GM23248 (cell line): ENCODE results near the gene RBBP5. TPM values are rescaled to one million over a fixed set of nuclear protein-coding genes. Genes with fewer than 3 reads are reported as not detected.

Experiments used
- DNase-seq: peaks from one replicate; pipeline ENCODE4 v3.0.0-alpha.2; 2015
- H2AFZ ChIP-seq: fragments of 200-600 bp; sonication (generic); 2 replicates; pipeline ENCODE4 v1.6.1; 2016; ENCODE audit warnings: antibody characterized with exemption
- H3F3A ChIP-seq: fragments of 200-600 bp; sonication (generic); 2 replicates; pipeline ENCODE4 v1.6.1; 2016; ENCODE audit warnings: mild to moderate bottlenecking, antibody characterized with exemption, mixed run types; ENCODE audit not compliant: insufficient read depth
- H3K27ac ChIP-seq: fragments of 200-600 bp; sonication (generic); 2 replicates; pipeline ENCODE4 v1.5.1; 2016; ENCODE audit warnings: mild to moderate bottlenecking
- H3K27me3 ChIP-seq: fragments of 200-600 bp; sonication (generic); replicated peaks from 2 replicates; pipeline ENCODE4 v1.6.1; 2016; ENCODE audit warnings: mild to moderate bottlenecking; ENCODE audit not compliant: insufficient read depth
- H3K36me3 ChIP-seq: fragments of 200-600 bp; sonication (generic); 2 replicates; pipeline ENCODE4 v1.6.1; 2016; ENCODE audit warnings: low read depth, mild to moderate bottlenecking
- H3K4me1 ChIP-seq: fragments of 200-600 bp; sonication (generic); 2 replicates; pipeline ENCODE4 v1.6.1; 2016; ENCODE audit warnings: mild to moderate bottlenecking; ENCODE audit not compliant: insufficient read depth
- H3K4me2 ChIP-seq: fragments of 200-600 bp; sonication (generic); one replicate; pipeline ENCODE4 v1.6.1; 2016; ENCODE audit warnings: mild to moderate bottlenecking; ENCODE audit not compliant: unreplicated experiment
- H3K4me3 ChIP-seq: fragments of 200-600 bp; sonication (generic); 2 replicates; pipeline ENCODE4 v1.5.1; 2016; ENCODE audit warnings: mild to moderate bottlenecking
- H3K79me2 ChIP-seq: fragments of 200-600 bp; sonication (generic); 2 replicates; pipeline ENCODE4 v1.6.1; 2016; ENCODE audit warnings: mild to moderate bottlenecking; ENCODE audit not compliant: insufficient read depth
- H3K9ac ChIP-seq: fragments of 200-600 bp; sonication (generic); 2 replicates; pipeline ENCODE4 v1.6.1; 2016; ENCODE audit warnings: mild to moderate bottlenecking
- H3K9me2 ChIP-seq: fragments of 200-600 bp; sonication (generic); 2 replicates; pipeline ENCODE4 v1.6.1; 2016; ENCODE audit warnings: mixed run types, mild to moderate bottlenecking, moderate library complexity; ENCODE audit not compliant: insufficient read depth
- H3K9me3 ChIP-seq: fragments of 200-600 bp; sonication (generic); one replicate; pipeline ENCODE4 v1.6.1; 2017; ENCODE audit warnings: low read depth
- H4K20me1 ChIP-seq: fragments of 200-600 bp; sonication (generic); 2 replicates; pipeline ENCODE4 v1.6.0; 2016; ENCODE audit not compliant: insufficient read depth
- EZH2 ChIP-seq: fragments of 200-600 bp; sonication (generic); IDR thresholded peaks from 2 replicates; pipeline ENCODE4 v1.6.1; 2018; ENCODE audit warnings: antibody characterized with exemption, mild to moderate bottlenecking; ENCODE audit not compliant: insufficient read depth, poor library complexity, severe bottlenecking
- EZH2phosphoT487 ChIP-seq: fragments of 200-600 bp; sonication (generic); IDR thresholded peaks from 2 replicates; pipeline ENCODE4 v1.6.1; 2018; ENCODE audit warnings: antibody characterized with exemption, moderate library complexity, mild to moderate bottlenecking, low read depth; ENCODE audit not compliant: insufficient read depth
- WGBS, 2 experiments: methylation state at CpG; one replicate each; pipeline ENCODE4 v1.1.6; 2015 to 2017; ENCODE audit warnings: low lambda C conversion rate in 2 of 2, low coverage in 1 of 2; ENCODE audit errors: missing lambda C conversion rate in 2 of 2; 5-methylcytosine and 5-hydroxymethylcytosine counted together
- in situ Hi-C: fragments of 300-500 bp; cut with MboI; formaldehyde crosslinking; loops from 2 replicates; pipeline ENCODE4 v1.15.0; 2020
- polyA plus RNA-seq: library from polyadenylated mRNA; unstranded; fragments of >200 nt; fragmentation: Nextera tagmentation; extraction: Ambion mirVana; gene quantifications from 2 replicates; pipeline ENCODE4 v1.2.1, GENCODE V29; 2016
- total RNA-seq: library from RNA; depleted of rRNA; stranded (reverse); fragments of >200 nt; shearing (Covaris generic); gene quantifications from 2 replicates; pipeline ENCODE4 v1.2.3, GENCODE V29; 2014

Gene RBBP5
- total and polyA plus RNA-seq, 2 experiments from 2014 or later = 13.6 to 14.3 TPM

- Histone ChIP-seq H2AFZ (no peak overlapping the region), H3K9ac (no peak overlapping the region)
- in situ Hi-C loops = no loop called here
Measured at GRCh38 chr1:205052690-205053089, 69.1 kb downstream of the RBBP5 start.

GRCh38 chr1:205049479-205049878 is 72.3 kb downstream of the RBBP5 start:
- H2AFZ ChIP-seq = no peak overlapping the region
- no peaks in the 10 kb centered on the region for H3K4me1 ChIP-seq
- no peaks in the 10 kb centered on the region for H3K79me2 ChIP-seq
- H3K9ac ChIP-seq = no peak overlapping the region
- H3K36me3 ChIP-seq = no peaks in the 10 kb centered on the region
- no peaks in the 10 kb centered on the region for H3F3A ChIP-seq
- H3K27ac ChIP-seq = no peak overlapping the region
- no peak for TF ChIP-seq EZH2phosphoT487
- TF ChIP-seq EZH2 = no peak
- no peaks in the 10 kb centered on the region for H3K9me3 ChIP-seq
- in situ Hi-C loops = no loop called here
- H3K4me2 ChIP-seq = no peak overlapping the region
- H3K9me2 ChIP-seq = no peaks in the 10 kb centered on the region
- 47 to 50% methylated on average over 6 of the region's 6 CpGs for WGBS, 2 experiments
- no peak for DNase-seq
- no peaks in the 10 kb centered on the region for H4K20me1 ChIP-seq
- H3K27me3 ChIP-seq = peaks cover 66% of the 10 kb centered on the region
- H3K4me3 ChIP-seq = no peak overlapping the region

More at GRCh38 chr1:205052690-205053089, 69.1 kb downstream of the RBBP5 start:
- Histone ChIP-seq H3K9me2 (no peaks in the 10 kb centered on the region), H3K79me2 (no peaks in the 10 kb centered on the region), H4K20me1 (no peaks in the 10 kb centered on the region), H3K4me1 (no peaks in the 10 kb centered on the region), H3K27me3 (peaks cover 46% of the 10 kb centered on the region), H3K4me3 (no peak overlapping the region), H3F3A (no peaks in the 10 kb centered on the region), H3K9me3 (no peaks in the 10 kb centered on the region), H3K36me3 (no peaks in the 10 kb centered on the region), H3K4me2 (no peak overlapping the region), H3K27ac (no peak overlapping the region)
- no peak for DNase-seq
- no peak for TF ChIP-seq EZH2phosphoT487
- TF ChIP-seq EZH2 = no peak
- WGBS, 2 experiments = 62 to 64% methylated on average over 11 of the region's 11 CpGs

GRCh38 chr1:205048382-205048781 is 73.4 kb downstream of the RBBP5 start:
- in situ Hi-C loops = no loop called here
- no peak overlapping the region for H3K27ac ChIP-seq
- no peaks in the 10 kb centered on the region for H3K9me2 ChIP-seq
- WGBS, 2 experiments = 67 to 68% methylated on average over 9 of the region's 9 CpGs
- no peak overlapping the region for H3K4me3 ChIP-seq
- no peak overlapping the region for H2AFZ ChIP-seq
- H3K36me3 ChIP-seq = no peaks in the 10 kb centered on the region
- DNase-seq = no peak
- H4K20me1 ChIP-seq = no peaks in the 10 kb centered on the region
- no peaks in the 10 kb centered on the region for H3K4me1 ChIP-seq
- no peak for TF ChIP-seq EZH2phosphoT487
- TF ChIP-seq EZH2 = no peak
- H3K79me2 ChIP-seq = no peaks in the 10 kb centered on the region
- no peak overlapping the region for H3K9ac ChIP-seq
- no peaks in the 10 kb centered on the region for H3K9me3 ChIP-seq
- peaks cover 73% of the 10 kb centered on the region for H3K27me3 ChIP-seq
- H3F3A ChIP-seq = no peaks in the 10 kb centered on the region
- no peak overlapping the region for H3K4me2 ChIP-seq

- Histone ChIP-seq H3K36me3 (no peaks in the 10 kb centered on the region), H3F3A (no peaks in the 10 kb centered on the region), H4K20me1 (no peaks in the 10 kb centered on the region), H3K9me2 (no peaks in the 10 kb centered on the region), H3K9ac (no peak overlapping the region), H3K4me1 (no peaks in the 10 kb centered on the region), H3K9me3 (no peaks in the 10 kb centered on the region), H3K27me3 (peaks cover 71% of the 10 kb centered on the region), H3K79me2 (no peaks in the 10 kb centered on the region), H3K4me3 (no peak overlapping the region), H2AFZ (no peak overlapping the region), H3K4me2 (no peak overlapping the region), H3K27ac (no peak overlapping the region)
- no peak for DNase-seq
- in situ Hi-C loops = no loop called here
- WGBS, 2 experiments = 36 to 41% methylated on average over 5 of the region's 5 CpGs
- TF ChIP-seq EZH2 = no peak
Measured at GRCh38 chr1:205047764-205048231, 74.0 kb downstream of the RBBP5 start.

- H3K4me3 ChIP-seq = no peak overlapping the region
- in situ Hi-C loops = no loop called here
- H3K27me3 ChIP-seq = peaks cover 78% of the 10 kb centered on the region
- H3K4me2 ChIP-seq = no peak overlapping the region
- no peaks in the 10 kb centered on the region for H3K36me3 ChIP-seq
- H3F3A ChIP-seq = no peaks in the 10 kb centered on the region
- 38 to 43% methylated on average over 4 of the region's 4 CpGs for WGBS, 2 experiments
- no peaks in the 10 kb centered on the region for H3K79me2 ChIP-seq
- no peaks in the 10 kb centered on the region for H3K4me1 ChIP-seq
- no peaks in the 10 kb centered on the region for H4K20me1 ChIP-seq
- H3K9me2 ChIP-seq = no peaks in the 10 kb centered on the region
- TF ChIP-seq EZH2 (no peak), EZH2phosphoT487 (no peak)
- no peak overlapping the region for H3K27ac ChIP-seq
- no peak overlapping the region for H3K9ac ChIP-seq
- H2AFZ ChIP-seq = no peak overlapping the region
- no peaks in the 10 kb centered on the region for H3K9me3 ChIP-seq
- no peak for DNase-seq
Measured at GRCh38 chr1:205046870-205047269, 74.9 kb downstream of the RBBP5 start.
